ENCODE data around the gene RSBN1L. TPM values are rescaled to one million over a fixed set of nuclear protein-coding genes. Genes with fewer than 3 reads are reported as not detected.

Gene RSBN1L
- polyA plus RNA-seq, 1 of the 3 experiments (the other 2 are of a cell fraction), result 6.5 TPM

DNA sequence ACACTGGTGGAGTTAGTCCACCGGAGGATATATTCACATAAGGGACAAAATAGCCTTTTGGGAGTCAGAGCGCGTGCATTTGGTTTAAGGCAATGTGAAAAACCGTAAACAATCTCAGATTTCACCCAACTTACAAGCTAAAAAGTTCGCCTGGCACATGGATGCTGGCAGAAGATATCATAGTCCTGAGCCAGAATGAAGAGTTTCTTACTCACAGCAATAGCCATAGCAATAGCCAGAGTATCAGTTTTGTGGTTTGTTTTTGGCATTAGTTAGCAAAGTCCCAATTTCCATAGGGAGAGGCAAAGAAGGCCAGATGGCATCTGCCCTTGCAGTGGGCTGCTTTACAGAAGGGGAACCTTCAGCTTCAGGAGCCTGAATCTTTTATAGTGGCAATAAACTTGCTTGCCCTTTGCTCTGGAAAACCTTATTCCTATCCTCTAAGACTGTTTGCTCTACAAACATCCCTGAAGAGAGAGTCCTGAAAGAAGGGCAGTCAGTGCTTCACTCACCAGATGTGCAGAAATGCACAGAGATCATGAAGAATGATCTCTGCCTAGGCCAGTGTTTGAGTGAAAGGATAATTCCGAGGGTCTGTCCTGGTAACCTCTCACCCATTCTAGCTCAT, 28.7 kb upstream of the RSBN1L start:
- peaks cover 0 to 21% of the 10 kb centered on the region in 2 experiments for H3K36me3 ChIP-seq (replicated peaks in 1 of 2; ENCODE audit: control insufficient read depth in 1 of 2, insufficient read depth in 2 of 2, low read length in 1 of 2)
- H3K9me2 ChIP-seq, result no peaks in the 10 kb centered on the region
- WGBS (ENCODE audit: low lambda C conversion rate), result 96% methylated on average over 6 of the region's 6 CpGs
- no peak overlapping the region for H3K27ac ChIP-seq (ENCODE audit: low read depth in 2 of 2, low read length in 1 of 2)
- no peak overlapping the region for H3K4me3 ChIP-seq (ENCODE audit: low read depth in 2 of 2, low read length in 1 of 2)
- CTCF ChIA-PET, result interaction anchor here (0.9 to 5.8 kb wide), 5 partner anchors 9 to 273 kb away, joined by 3 to 32 read pairs (median 12); no protein-coding TSS in a partner anchor
- H3K4me1 ChIP-seq (ENCODE audit: control insufficient read depth in 1 of 2, insufficient read depth in 2 of 2, low read depth in 1 of 2, low read length in 1 of 2), result no peaks in the 10 kb centered on the region
- DNase-seq, result no peak
- no peak overlapping the region for H3K9ac ChIP-seq
- H3K4me2 ChIP-seq, result no peak overlapping the region
- H3K79me2 ChIP-seq (ENCODE audit: insufficient read depth), result no peaks in the 10 kb centered on the region
- H4K20me1 ChIP-seq (ENCODE audit: insufficient read depth), result peaks cover 3% of the 10 kb centered on the region; the same call in 1 of the 2 replicates
- H2AFZ ChIP-seq (ENCODE audit: low read depth), result no peak overlapping the region
- peaks cover 4% of the 10 kb centered on the region for H3F3A ChIP-seq (replicated peaks; ENCODE audit: insufficient read depth)
- POLR2A ChIA-PET, result no interaction called here
- H3K27me3 ChIP-seq (ENCODE audit: insufficient read depth), result no peaks in the 10 kb centered on the region
- no peaks in the 10 kb centered on the region for H3K9me3 ChIP-seq
- TF ChIP-seq, protein P1, sequence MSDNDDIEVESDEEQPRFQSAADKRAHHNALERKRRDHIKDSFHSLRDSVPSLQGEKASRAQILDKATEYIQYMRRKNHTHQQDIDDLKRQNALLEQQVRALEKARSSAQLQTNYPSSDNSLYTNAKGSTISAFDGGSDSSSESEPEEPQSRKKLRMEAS (IDR thresholded peaks at IDR 0.05; ENCODE audit: low read depth), result no peak
- TF ChIP-seq NFIC (IDR thresholded peaks at IDR 0.05; ENCODE audit: borderline replicate concordance), result no peak
- TF ChIP-seq, protein P2, sequence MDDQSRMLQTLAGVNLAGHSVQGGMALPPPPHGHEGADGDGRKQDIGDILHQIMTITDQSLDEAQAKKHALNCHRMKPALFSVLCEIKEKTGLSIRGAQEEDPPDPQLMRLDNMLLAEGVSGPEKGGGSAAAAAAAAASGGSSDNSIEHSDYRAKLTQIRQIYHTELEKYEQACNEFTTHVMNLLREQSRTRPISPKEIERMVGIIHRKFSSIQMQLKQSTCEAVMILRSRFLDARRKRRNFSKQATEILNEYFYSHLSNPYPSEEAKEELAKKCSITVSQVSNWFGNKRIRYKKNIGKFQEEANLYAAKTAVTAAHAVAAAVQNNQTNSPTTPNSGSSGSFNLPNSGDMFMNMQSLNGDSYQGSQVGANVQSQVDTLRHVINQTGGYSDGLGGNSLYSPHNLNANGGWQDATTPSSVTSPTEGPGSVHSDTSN (IDR thresholded peaks at IDR 0.05), result no peak
- TF ChIP-seq TEAD4 (IDR thresholded peaks at IDR 0.05; ENCODE audit: borderline replicate concordance, insufficient read depth), result no peak
- TF ChIP-seq FOXJ3 (CRISPR knock-in tag; IDR thresholded peaks at IDR 0.05), result no peak

DNA sequence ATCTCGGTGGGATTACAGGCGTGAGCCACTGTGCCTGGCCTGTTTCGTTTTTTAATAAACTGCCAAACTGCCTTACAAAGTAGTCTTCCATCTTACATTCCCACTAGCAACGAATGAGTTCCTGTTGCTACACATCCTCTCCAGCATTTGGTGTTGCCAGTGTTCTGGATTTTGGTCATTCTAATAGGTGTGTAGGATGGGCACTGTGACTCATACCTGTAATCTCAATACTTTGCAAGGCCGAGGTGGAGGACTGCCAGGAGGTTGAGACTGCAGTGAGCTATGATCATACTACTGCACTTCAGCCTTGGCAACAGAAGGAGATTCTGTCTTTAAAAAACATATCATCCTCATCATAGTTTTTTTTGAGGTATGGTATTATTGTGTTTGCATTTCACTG, 21.4 kb upstream of the RSBN1L start:
- no peaks in the 10 kb centered on the region for H3K27me3 ChIP-seq (ENCODE audit: insufficient read depth)
- H3K27ac ChIP-seq (ENCODE audit: low read depth in 2 of 2, low read length in 1 of 2), result no peak overlapping the region
- H2AFZ ChIP-seq (ENCODE audit: low read depth), result no peak overlapping the region
- H3K36me3 ChIP-seq (replicated peaks in 1 of 2; ENCODE audit: control insufficient read depth in 1 of 2, insufficient read depth in 2 of 2, low read length in 1 of 2), result peaks cover 0 to 11% of the 10 kb centered on the region in 2 experiments
- CTCF ChIA-PET, result interaction anchor here (1.0 to 3.7 kb wide), 5 partner anchors 10 to 124 kb away, joined by 4 to 25 read pairs (median 15); partner anchors contain the start of genes PHTF2 and TMEM60
- POLR2A ChIA-PET, result no interaction called here
- H3K9me2 ChIP-seq, result no peaks in the 10 kb centered on the region
- no peaks in the 10 kb centered on the region for H3K4me1 ChIP-seq (ENCODE audit: control insufficient read depth in 1 of 2, insufficient read depth in 2 of 2, low read depth in 1 of 2, low read length in 1 of 2)
- DNase-seq, result no peak
- H3K4me2 ChIP-seq, result no peak overlapping the region
- no peak overlapping the region for H3K9ac ChIP-seq
- H3K79me2 ChIP-seq (ENCODE audit: insufficient read depth), result no peaks in the 10 kb centered on the region; the same call in 1 of the 2 replicates
- H3K4me3 ChIP-seq (ENCODE audit: low read depth in 2 of 2, low read length in 1 of 2), result no peak overlapping the region
- TF ChIP-seq NFIC (IDR thresholded peaks at IDR 0.05; ENCODE audit: borderline replicate concordance) (0 out of 2 replicates have a peak, but pooled peaks have one; percentile 34), YY1 (IDR thresholded peaks at IDR 0.05; ENCODE audit: low read depth) (no peak), JUND (IDR thresholded peaks at IDR 0.05) (0 out of 2 replicates have a peak, but pooled peaks have one; percentile 18), TEAD4 (IDR thresholded peaks at IDR 0.05; ENCODE audit: borderline replicate concordance, insufficient read depth) (no peak), FOSL2 (IDR thresholded peaks at IDR 0.05; ENCODE audit: borderline replicate concordance, low read depth) (peak; percentile 39; the same call in 1 of the 2 replicates)
- TF ChIP-seq, protein P3, sequence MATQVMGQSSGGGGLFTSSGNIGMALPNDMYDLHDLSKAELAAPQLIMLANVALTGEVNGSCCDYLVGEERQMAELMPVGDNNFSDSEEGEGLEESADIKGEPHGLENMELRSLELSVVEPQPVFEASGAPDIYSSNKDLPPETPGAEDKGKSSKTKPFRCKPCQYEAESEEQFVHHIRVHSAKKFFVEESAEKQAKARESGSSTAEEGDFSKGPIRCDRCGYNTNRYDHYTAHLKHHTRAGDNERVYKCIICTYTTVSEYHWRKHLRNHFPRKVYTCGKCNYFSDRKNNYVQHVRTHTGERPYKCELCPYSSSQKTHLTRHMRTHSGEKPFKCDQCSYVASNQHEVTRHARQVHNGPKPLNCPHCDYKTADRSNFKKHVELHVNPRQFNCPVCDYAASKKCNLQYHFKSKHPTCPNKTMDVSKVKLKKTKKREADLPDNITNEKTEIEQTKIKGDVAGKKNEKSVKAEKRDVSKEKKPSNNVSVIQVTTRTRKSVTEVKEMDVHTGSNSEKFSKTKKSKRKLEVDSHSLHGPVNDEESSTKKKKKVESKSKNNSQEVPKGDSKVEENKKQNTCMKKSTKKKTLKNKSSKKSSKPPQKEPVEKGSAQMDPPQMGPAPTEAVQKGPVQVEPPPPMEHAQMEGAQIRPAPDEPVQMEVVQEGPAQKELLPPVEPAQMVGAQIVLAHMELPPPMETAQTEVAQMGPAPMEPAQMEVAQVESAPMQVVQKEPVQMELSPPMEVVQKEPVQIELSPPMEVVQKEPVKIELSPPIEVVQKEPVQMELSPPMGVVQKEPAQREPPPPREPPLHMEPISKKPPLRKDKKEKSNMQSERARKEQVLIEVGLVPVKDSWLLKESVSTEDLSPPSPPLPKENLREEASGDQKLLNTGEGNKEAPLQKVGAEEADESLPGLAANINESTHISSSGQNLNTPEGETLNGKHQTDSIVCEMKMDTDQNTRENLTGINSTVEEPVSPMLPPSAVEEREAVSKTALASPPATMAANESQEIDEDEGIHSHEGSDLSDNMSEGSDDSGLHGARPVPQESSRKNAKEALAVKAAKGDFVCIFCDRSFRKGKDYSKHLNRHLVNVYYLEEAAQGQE (IDR thresholded peaks at IDR 0.05; ENCODE audit: low read depth, low read length), result no peak
- no peaks in the 10 kb centered on the region for H4K20me1 ChIP-seq (ENCODE audit: insufficient read depth)
- whole genome bisulfite sequencing (ENCODE audit: low lambda C conversion rate), result 78% methylated on average over 5 of the region's 5 CpGs
- no peaks in the 10 kb centered on the region for H3K9me3 ChIP-seq
- H3F3A ChIP-seq (replicated peaks; ENCODE audit: insufficient read depth), result peaks cover 29% of the 10 kb centered on the region
